WTC11 (cell line): Measurements from ENCODE around the gene PRKCE. TPM values are rescaled to one million over a fixed set of nuclear protein-coding genes. Genes with fewer than 3 reads are reported as not detected.

Experiments used
- ATAC-seq: fragments of 200-7000 bp; cut with Tn5 transposase; 2 replicates; pipeline ENCODE4 v1.10.0; 2021; ENCODE audit warnings: mild to moderate bottlenecking, moderate library complexity
- CTCF ChIA-PET: fragments of 300-600 bp; sonication (Branson Sonifier 250); formaldehyde crosslinking; loops from one replicate; lab custom pipeline; 2021; ENCODE audit warnings: antibody characterized with exemption; lab: Charles Lee
- POLR2A ChIA-PET: fragments of 350-600 bp; sonication (Branson Sonifier 250); formaldehyde crosslinking; loops from one replicate; lab custom pipeline; 2021; ENCODE audit warnings: antibody characterized with exemption; lab: Charles Lee
- DNase-seq: peaks from one replicate; pipeline ENCODE4 v3.0.0; 2021; ENCODE audit warnings: low spot score
- H3K27ac Mint-ChIP-seq: 2 replicates; pipeline ENCODE4 v1.8.0; 2021; ENCODE audit warnings: mixed read lengths
- H3K27me3 Mint-ChIP-seq: 2 replicates; pipeline ENCODE4 v1.8.0; 2021; ENCODE audit warnings: low read depth, mild to moderate bottlenecking, moderate library complexity, mixed read lengths
- H3K36me3 Mint-ChIP-seq: 2 replicates; pipeline ENCODE4 v1.8.0; 2021; ENCODE audit warnings: mixed read lengths
- H3K4me1 Mint-ChIP-seq: 2 replicates; pipeline ENCODE4 v1.8.0; 2022; ENCODE audit warnings: mixed read lengths
- H3K4me3 Mint-ChIP-seq: 2 replicates; pipeline ENCODE4 v1.8.0; 2021; ENCODE audit warnings: mild to moderate bottlenecking, moderate library complexity, mixed read lengths
- H3K9me3 Mint-ChIP-seq: 2 replicates; pipeline ENCODE4 v1.8.0; 2021; ENCODE audit warnings: mixed read lengths
- CREM ChIP-seq: sonication (generic); formaldehyde crosslinking; IDR thresholded peaks from 2 replicates; pipeline ENCODE4 v1.8.1; 2022; ENCODE audit warnings: mild to moderate bottlenecking, missing genetic modification reagents, moderate library complexity
- ETV6 ChIP-seq: sonication (generic); formaldehyde crosslinking; IDR thresholded peaks from 2 replicates; pipeline ENCODE4 v1.8.1; 2022; ENCODE audit warnings: mild to moderate bottlenecking, missing genetic modification reagents
- GABPB1 ChIP-seq: sonication (generic); formaldehyde crosslinking; IDR thresholded peaks from 2 replicates; pipeline ENCODE4 v1.8.1; 2023; ENCODE audit warnings: mild to moderate bottlenecking, missing genetic modification reagents
- GRHL2 ChIP-seq: fragments of 250-450 bp; sonication (Bioruptor Pico); IDR thresholded peaks from 2 replicates; pipeline ENCODE4 v1.8.0; 2022; ENCODE audit warnings: mild to moderate bottlenecking, moderate library complexity; ENCODE audit not compliant: insufficient replicate concordance, severe bottlenecking
- GTF2I ChIP-seq: fragments of 250-450 bp; sonication (Bioruptor Pico); conservative IDR thresholded peaks from 2 replicates; pipeline ENCODE4 v1.4.0; 2021; ENCODE audit warnings: mild to moderate bottlenecking
- IRF2 ChIP-seq: sonication (generic); formaldehyde crosslinking; IDR thresholded peaks from 2 replicates; pipeline ENCODE4 v1.8.0; 2022; ENCODE audit warnings: low read depth, missing genetic modification reagents, borderline replicate concordance
- MYBL2 ChIP-seq: sonication (generic); formaldehyde crosslinking; IDR thresholded peaks from 2 replicates; pipeline ENCODE4 v1.8.1; 2023; ENCODE audit warnings: mild to moderate bottlenecking, moderate library complexity, missing genetic modification reagents
- NR1H2 ChIP-seq: sonication (generic); formaldehyde crosslinking; IDR thresholded peaks from 2 replicates; pipeline ENCODE4 v1.9.0; 2021; ENCODE audit warnings: mild to moderate bottlenecking, moderate library complexity, missing genetic modification reagents
- OVOL2 ChIP-seq: fragments of 250-450 bp; sonication (Bioruptor Pico); IDR thresholded peaks from 2 replicates; pipeline ENCODE4 v1.9.0; 2021; ENCODE audit warnings: mild to moderate bottlenecking, borderline replicate concordance
- PRRX2 ChIP-seq: fragments of 250-450 bp; sonication (Bioruptor Pico); IDR thresholded peaks from 2 replicates; pipeline ENCODE4 v1.8.0; 2021; ENCODE audit warnings: mild to moderate bottlenecking
- TEAD4 ChIP-seq: sonication (generic); formaldehyde crosslinking; IDR thresholded peaks from 2 replicates; pipeline ENCODE4 v1.8.0; 2022; ENCODE audit warnings: mild to moderate bottlenecking, missing genetic modification reagents
- TP53 ChIP-seq: sonication (generic); formaldehyde crosslinking; IDR thresholded peaks from 2 replicates; pipeline ENCODE4 v1.8.1; 2023; ENCODE audit warnings: mild to moderate bottlenecking, missing genetic modification reagents
- ZNF121 ChIP-seq: sonication (generic); formaldehyde crosslinking; IDR thresholded peaks from 2 replicates; pipeline ENCODE4 v1.8.0; 2023; ENCODE audit warnings: missing genetic modification reagents
- ZNF138 ChIP-seq: sonication (generic); formaldehyde crosslinking; conservative IDR thresholded peaks from 2 replicates; pipeline ENCODE4 v1.8.1; 2022; ENCODE audit warnings: mild to moderate bottlenecking, moderate library complexity, missing genetic modification reagents
- ZNF317 ChIP-seq: sonication (generic); formaldehyde crosslinking; IDR thresholded peaks from 2 replicates; pipeline ENCODE4 v1.8.1; 2023; ENCODE audit warnings: low read depth, mild to moderate bottlenecking, moderate library complexity, missing genetic modification reagents, borderline replicate concordance
- ZNF416 ChIP-seq: fragments of 250-450 bp; sonication (Bioruptor Pico); IDR thresholded peaks from 2 replicates; pipeline ENCODE4 v1.9.0; 2021; ENCODE audit warnings: mild to moderate bottlenecking, inconsistent platforms
- ZNF423 ChIP-seq: fragments of 250-450 bp; sonication (Bioruptor Pico); IDR thresholded peaks from 2 replicates; pipeline ENCODE4 v2.1.2; 2022; ENCODE audit warnings: mild to moderate bottlenecking, moderate library complexity
- ZNF671 ChIP-seq: fragments of 250-450 bp; sonication (Bioruptor Pico); IDR thresholded peaks from 2 replicates; pipeline ENCODE4 v1.8.0; 2021; ENCODE audit warnings: mild to moderate bottlenecking
- total RNA-seq: library from RNA; stranded (reverse); gene quantifications from 3 replicates; pipeline ENCODE4 v1.2.3, GENCODE V29; 2021
- TF ChIP-seq, protein P1 (sequence below): sonication (generic); formaldehyde crosslinking; conservative IDR thresholded peaks from 2 replicates; pipeline ENCODE4 v1.8.1; 2022; ENCODE audit warnings: mild to moderate bottlenecking, missing genetic modification reagents
- TF ChIP-seq, protein P2 (sequence below): fragments of 250-450 bp; sonication (Bioruptor Pico); IDR thresholded peaks from 2 replicates; pipeline ENCODE4 v2.1.2; 2022; ENCODE audit warnings: mild to moderate bottlenecking, moderate library complexity
- TF ChIP-seq, protein P3 (sequence below): fragments of 250-450 bp; sonication (Bioruptor Pico); IDR thresholded peaks from 2 replicates; pipeline ENCODE4 v1.8.0; 2021; ENCODE audit warnings: mild to moderate bottlenecking
- TF ChIP-seq, protein P4 (sequence below): sonication (generic); formaldehyde crosslinking; IDR thresholded peaks from 2 replicates; pipeline ENCODE4 v1.8.0; 2023; ENCODE audit warnings: missing genetic modification reagents, mild to moderate bottlenecking, borderline replicate concordance
- TF ChIP-seq, protein P5 (sequence below): fragments of 250-450 bp; sonication (Bioruptor Pico); IDR thresholded peaks from 2 replicates; pipeline ENCODE4 v1.9.0; 2021; ENCODE audit warnings: mild to moderate bottlenecking, borderline replicate concordance
- TF ChIP-seq, protein P6 (sequence below): sonication (generic); formaldehyde crosslinking; IDR thresholded peaks from 2 replicates; pipeline ENCODE4 v1.8.1; 2022; ENCODE audit warnings: low read depth, mild to moderate bottlenecking, moderate library complexity, missing genetic modification reagents, borderline replicate concordance

PRKCE gene
- total RNA-seq, 1 experiment from 2014 or later, result 5.8 TPM

DNA sequence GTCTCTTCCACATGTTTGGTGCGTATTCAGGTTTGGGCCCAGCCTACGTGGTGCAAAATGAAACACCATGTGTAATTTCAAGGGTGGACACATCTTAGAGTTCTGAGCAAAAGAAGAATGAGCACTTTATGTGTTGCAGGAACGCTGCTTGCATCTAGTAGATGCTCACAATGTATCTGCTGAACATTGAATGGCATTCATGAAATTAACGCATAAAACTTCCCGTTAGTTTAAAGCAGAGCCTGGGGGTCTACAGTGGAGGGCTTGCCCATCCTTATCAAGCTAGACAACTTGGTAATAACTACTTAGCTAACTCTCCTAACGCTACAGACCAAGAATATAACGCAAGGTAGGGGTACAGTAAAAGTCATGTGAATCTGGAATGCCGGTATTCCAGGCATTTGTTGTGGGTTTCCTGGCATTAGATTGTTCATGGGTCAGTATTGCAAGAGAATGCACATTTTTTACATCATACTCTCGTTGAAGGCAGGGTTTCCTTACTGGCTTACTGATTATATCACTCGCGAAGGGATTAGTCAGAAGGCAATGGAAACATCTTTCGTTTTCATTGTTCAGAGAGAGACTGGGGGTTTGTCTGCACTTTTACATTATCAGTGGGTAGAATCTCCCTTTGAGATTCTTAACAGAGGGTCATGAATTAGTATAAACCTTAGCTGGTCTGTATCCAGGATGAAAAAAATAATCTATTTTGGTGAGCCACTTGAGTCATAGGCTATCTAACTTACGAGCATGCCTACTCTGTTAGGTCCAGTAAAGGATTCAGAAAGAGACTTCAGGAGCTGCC, 416.2 kb downstream of the PRKCE start:
- no peaks in the 10 kb centered on the region for H3K27me3 Mint-ChIP-seq
- ATAC-seq (no peak), DNase-seq (no peak)
- H3K27ac Mint-ChIP-seq, result no peak overlapping the region
- H3K4me1 Mint-ChIP-seq, result peaks cover 10% of the 10 kb centered on the region
- H3K9me3 Mint-ChIP-seq, result no peaks in the 10 kb centered on the region
- CTCF ChIA-PET, result no interaction called here
- POLR2A ChIA-PET, result no interaction called here
- H3K36me3 Mint-ChIP-seq, result no peaks in the 10 kb centered on the region
- no peak for TF ChIP-seq ZNF317 (CRISPR knock-in tag)
- no peak for TF ChIP-seq CREM (CRISPR knock-in tag)
- peak; percentile 95 for TF ChIP-seq GABPB1
- no peak for TF ChIP-seq TEAD4 (CRISPR knock-in tag)
- no peak for TF ChIP-seq GRHL2 (CRISPR knock-in tag)
- no peak for TF ChIP-seq ZNF423
- TF ChIP-seq, protein P1, sequence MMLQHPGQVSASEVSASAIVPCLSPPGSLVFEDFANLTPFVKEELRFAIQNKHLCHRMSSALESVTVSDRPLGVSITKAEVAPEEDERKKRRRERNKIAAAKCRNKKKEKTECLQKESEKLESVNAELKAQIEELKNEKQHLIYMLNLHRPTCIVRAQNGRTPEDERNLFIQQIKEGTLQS, result no peak
- no peak for TF ChIP-seq ZNF416 (CRISPR knock-in tag)
- TF ChIP-seq, protein P2, sequence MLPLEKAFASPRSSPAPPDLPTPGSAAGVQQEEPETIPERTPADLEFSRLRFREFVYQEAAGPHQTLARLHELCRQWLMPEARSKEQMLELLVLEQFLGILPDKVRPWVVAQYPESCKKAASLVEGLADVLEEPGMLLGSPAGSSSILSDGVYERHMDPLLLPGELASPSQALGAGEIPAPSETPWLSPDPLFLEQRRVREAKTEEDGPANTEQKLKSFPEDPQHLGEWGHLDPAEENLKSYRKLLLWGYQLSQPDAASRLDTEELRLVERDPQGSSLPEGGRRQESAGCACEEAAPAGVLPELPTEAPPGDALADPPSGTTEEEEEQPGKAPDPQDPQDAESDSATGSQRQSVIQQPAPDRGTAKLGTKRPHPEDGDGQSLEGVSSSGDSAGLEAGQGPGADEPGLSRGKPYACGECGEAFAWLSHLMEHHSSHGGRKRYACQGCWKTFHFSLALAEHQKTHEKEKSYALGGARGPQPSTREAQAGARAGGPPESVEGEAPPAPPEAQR, result no peak
- no peak overlapping the region for H3K4me3 Mint-ChIP-seq

DNA sequence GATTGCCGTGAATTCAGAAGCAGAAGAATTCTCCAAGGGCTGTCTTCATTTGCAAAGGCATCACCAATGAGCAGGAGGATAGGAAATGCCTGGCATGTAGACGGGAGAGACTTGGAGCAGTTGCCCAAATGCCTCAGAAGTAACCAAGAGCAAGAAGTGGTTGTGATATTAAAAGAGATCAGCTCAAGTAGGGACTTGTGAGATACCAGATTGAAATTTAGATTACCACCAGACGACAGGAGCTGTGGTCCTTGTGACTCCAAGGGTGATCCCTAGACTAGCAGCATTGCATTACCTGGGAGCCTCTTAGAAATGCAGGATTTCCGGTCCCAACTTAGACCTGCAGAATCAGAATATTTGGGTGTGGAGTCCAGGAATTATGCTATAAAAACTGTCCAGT, 417.2 kb downstream of the PRKCE start:
- Mint-ChIP-seq H3K9me3 (no peaks in the 10 kb centered on the region), H3K4me3 (no peak overlapping the region), H3K27ac (no peak overlapping the region), H3K27me3 (no peaks in the 10 kb centered on the region), H3K4me1 (peaks cover 6% of the 10 kb centered on the region), H3K36me3 (no peaks in the 10 kb centered on the region)
- CTCF ChIA-PET, result no interaction called here
- no peak for ATAC-seq
- POLR2A ChIA-PET, result no interaction called here
- no peak for DNase-seq
- TF ChIP-seq PRRX2 (no peak), MYBL2 (CRISPR knock-in tag) (no peak), ZNF121 (CRISPR knock-in tag) (no peak), OVOL2 (CRISPR knock-in tag) (no peak), ZNF671 (CRISPR knock-in tag) (no peak), GTF2I (CRISPR knock-in tag) (no peak), NR1H2 (CRISPR knock-in tag) (no peak), IRF2 (no peak), ETV6 (CRISPR knock-in tag) (no peak), TP53 (CRISPR knock-in tag) (no peak), ZNF138 (CRISPR knock-in tag) (no peak)
- TF ChIP-seq, protein P3, sequence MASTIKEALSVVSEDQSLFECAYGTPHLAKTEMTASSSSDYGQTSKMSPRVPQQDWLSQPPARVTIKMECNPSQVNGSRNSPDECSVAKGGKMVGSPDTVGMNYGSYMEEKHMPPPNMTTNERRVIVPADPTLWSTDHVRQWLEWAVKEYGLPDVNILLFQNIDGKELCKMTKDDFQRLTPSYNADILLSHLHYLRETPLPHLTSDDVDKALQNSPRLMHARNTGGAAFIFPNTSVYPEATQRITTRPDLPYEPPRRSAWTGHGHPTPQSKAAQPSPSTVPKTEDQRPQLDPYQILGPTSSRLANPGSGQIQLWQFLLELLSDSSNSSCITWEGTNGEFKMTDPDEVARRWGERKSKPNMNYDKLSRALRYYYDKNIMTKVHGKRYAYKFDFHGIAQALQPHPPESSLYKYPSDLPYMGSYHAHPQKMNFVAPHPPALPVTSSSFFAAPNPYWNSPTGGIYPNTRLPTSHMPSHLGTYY (CRISPR knock-in tag), result no peak
- TF ChIP-seq, protein P4, sequence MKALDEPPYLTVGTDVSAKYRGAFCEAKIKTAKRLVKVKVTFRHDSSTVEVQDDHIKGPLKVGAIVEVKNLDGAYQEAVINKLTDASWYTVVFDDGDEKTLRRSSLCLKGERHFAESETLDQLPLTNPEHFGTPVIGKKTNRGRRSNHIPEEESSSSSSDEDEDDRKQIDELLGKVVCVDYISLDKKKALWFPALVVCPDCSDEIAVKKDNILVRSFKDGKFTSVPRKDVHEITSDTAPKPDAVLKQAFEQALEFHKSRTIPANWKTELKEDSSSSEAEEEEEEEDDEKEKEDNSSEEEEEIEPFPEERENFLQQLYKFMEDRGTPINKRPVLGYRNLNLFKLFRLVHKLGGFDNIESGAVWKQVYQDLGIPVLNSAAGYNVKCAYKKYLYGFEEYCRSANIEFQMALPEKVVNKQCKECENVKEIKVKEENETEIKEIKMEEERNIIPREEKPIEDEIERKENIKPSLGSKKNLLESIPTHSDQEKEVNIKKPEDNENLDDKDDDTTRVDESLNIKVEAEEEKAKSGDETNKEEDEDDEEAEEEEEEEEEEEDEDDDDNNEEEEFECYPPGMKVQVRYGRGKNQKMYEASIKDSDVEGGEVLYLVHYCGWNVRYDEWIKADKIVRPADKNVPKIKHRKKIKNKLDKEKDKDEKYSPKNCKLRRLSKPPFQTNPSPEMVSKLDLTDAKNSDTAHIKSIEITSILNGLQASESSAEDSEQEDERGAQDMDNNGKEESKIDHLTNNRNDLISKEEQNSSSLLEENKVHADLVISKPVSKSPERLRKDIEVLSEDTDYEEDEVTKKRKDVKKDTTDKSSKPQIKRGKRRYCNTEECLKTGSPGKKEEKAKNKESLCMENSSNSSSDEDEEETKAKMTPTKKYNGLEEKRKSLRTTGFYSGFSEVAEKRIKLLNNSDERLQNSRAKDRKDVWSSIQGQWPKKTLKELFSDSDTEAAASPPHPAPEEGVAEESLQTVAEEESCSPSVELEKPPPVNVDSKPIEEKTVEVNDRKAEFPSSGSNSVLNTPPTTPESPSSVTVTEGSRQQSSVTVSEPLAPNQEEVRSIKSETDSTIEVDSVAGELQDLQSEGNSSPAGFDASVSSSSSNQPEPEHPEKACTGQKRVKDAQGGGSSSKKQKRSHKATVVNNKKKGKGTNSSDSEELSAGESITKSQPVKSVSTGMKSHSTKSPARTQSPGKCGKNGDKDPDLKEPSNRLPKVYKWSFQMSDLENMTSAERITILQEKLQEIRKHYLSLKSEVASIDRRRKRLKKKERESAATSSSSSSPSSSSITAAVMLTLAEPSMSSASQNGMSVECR (CRISPR knock-in tag), result no peak
- TF ChIP-seq, protein P5, sequence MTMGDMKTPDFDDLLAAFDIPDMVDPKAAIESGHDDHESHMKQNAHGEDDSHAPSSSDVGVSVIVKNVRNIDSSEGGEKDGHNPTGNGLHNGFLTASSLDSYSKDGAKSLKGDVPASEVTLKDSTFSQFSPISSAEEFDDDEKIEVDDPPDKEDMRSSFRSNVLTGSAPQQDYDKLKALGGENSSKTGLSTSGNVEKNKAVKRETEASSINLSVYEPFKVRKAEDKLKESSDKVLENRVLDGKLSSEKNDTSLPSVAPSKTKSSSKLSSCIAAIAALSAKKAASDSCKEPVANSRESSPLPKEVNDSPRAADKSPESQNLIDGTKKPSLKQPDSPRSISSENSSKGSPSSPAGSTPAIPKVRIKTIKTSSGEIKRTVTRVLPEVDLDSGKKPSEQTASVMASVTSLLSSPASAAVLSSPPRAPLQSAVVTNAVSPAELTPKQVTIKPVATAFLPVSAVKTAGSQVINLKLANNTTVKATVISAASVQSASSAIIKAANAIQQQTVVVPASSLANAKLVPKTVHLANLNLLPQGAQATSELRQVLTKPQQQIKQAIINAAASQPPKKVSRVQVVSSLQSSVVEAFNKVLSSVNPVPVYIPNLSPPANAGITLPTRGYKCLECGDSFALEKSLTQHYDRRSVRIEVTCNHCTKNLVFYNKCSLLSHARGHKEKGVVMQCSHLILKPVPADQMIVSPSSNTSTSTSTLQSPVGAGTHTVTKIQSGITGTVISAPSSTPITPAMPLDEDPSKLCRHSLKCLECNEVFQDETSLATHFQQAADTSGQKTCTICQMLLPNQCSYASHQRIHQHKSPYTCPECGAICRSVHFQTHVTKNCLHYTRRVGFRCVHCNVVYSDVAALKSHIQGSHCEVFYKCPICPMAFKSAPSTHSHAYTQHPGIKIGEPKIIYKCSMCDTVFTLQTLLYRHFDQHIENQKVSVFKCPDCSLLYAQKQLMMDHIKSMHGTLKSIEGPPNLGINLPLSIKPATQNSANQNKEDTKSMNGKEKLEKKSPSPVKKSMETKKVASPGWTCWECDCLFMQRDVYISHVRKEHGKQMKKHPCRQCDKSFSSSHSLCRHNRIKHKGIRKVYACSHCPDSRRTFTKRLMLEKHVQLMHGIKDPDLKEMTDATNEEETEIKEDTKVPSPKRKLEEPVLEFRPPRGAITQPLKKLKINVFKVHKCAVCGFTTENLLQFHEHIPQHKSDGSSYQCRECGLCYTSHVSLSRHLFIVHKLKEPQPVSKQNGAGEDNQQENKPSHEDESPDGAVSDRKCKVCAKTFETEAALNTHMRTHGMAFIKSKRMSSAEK (CRISPR knock-in tag), result no peak
- TF ChIP-seq, protein P6, sequence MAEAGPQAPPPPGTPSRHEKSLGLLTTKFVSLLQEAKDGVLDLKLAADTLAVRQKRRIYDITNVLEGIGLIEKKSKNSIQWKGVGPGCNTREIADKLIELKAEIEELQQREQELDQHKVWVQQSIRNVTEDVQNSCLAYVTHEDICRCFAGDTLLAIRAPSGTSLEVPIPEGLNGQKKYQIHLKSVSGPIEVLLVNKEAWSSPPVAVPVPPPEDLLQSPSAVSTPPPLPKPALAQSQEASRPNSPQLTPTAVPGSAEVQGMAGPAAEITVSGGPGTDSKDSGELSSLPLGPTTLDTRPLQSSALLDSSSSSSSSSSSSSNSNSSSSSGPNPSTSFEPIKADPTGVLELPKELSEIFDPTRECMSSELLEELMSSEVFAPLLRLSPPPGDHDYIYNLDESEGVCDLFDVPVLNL (CRISPR knock-in tag), result no peak
